ENCODE measurements around the gene CDK11B. TPM values are rescaled to one million over a fixed set of nuclear protein-coding genes. Genes with fewer than 3 reads are reported as not detected.
A peak's percentile ranks its signal among the peaks of the same experiment; 100 is the strongest.

CDK11B gene
- total and polyA plus RNA-seq, 2 donors, result 6.5 to 44.5 TPM

GRCh38 chr1:1615256-1616044, 43.4 kb downstream of the CDK11B start, which contains the start of gene MIB2:
TSS of gene MIB2 (plus strand) at chr1:1615500. CDS start at chr1:1623453, 7,953 bp downstream.
- Histone ChIP-seq H3K4me1 (ENCODE audit: insufficient read depth) (no peaks in the 10 kb centered on the region), H3K4me3 (ENCODE audit: low read depth, low read length) (peak within 1 kb of the TSS; percentile 86), H3K36me3 (ENCODE audit: insufficient read depth) (no peaks in the 10 kb centered on the region), H3K27ac (ENCODE audit: low read depth) (peak within 1 kb of the TSS; percentile 100)
- peak; percentile 86 for DNase-seq (ENCODE audit: extremely low spot score)
- WGBS, result 1% methylated on average over 107 of the region's 107 CpGs

- H3K27ac ChIP-seq (ENCODE audit: low read depth), result no peak overlapping the region
- no peaks in the 10 kb centered on the region for H3K4me1 ChIP-seq (ENCODE audit: insufficient read depth)
- no peaks in the 10 kb centered on the region for H3K36me3 ChIP-seq (ENCODE audit: insufficient read depth)
- H3K4me3 ChIP-seq (ENCODE audit: low read depth, low read length), result peak overlapping the region; percentile 86
- 0% methylated on average over 23 of the region's 23 CpGs for WGBS
- DNase-seq (ENCODE audit: extremely low spot score), result no peak
Measured at GRCh38 chr1:1614954-1615255, 43.9 kb downstream of the CDK11B start.

DNA sequence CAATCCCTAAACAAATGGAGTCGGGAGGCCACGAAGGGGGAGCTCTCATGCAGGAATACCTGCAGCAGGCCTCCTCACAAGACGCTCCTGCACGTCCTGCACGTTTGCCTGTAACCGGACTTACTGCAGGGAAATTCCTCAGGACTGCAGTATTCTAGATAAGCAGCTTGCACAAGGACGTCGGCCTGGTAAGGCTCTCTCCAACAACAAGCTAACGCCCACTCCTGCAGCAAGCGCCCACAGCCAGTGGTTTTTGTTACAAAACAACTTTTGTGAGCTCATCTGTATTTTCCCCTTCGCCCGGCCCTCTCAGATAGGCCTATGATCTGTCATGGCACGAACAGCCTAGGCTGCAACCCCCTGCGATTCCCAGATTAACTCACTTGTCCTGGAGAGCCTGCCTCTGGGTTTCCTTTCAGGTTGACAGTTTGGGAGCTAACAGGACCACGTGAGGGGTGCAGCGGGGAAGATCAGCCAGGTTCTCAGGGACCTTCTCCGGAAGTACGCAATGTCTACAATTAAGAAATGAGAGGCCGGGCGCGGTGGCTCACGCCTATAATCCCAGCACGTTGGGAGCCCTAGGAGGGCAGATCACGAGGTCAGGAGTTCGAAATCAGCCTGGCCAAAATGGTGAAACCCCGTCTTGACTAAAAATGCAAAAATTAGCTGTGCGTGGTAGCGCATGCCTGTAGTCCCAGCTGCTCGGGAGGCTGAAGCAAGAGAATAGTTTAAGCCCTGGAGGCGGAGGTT, 44.4 kb downstream of the CDK11B start:
- Histone ChIP-seq H3K4me1 (ENCODE audit: insufficient read depth) (no peaks in the 10 kb centered on the region), H3K4me3 (ENCODE audit: low read depth, low read length) (peak overlapping the region; percentile 86), H3K36me3 (ENCODE audit: insufficient read depth) (no peaks in the 10 kb centered on the region), H3K27ac (ENCODE audit: low read depth) (no peak overlapping the region)
- WGBS, result 19% methylated on average over 30 of the region's 30 CpGs
- DNase-seq (ENCODE audit: extremely low spot score), result no peak

DNA sequence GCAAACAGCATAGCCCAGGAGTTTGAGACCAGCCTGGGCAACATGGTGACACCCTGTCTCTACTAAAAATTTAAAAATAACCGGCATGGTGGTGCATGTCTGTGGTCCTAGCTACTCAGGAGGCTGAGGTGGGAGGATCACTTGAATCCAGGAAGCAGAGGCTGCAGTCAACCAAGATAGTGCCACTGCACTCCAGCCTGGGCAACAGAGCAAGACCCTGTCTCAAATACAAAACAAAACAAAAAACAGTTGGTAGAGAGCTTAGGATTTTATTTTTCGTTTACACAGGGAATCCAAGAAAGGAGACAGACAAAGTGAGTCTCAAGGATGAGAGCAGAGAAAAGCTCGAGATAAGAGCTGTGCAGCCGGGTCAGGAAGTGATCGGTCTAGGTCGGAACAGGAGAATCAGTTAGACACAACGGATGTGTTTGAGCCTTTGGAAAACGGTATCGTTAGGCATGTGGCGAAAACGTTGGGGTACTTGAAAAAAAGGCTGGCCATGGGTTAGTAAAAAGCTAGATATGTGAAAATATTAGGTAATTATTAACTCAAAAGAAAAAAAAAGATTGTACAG, 45.2 kb downstream of the CDK11B start:
- Histone ChIP-seq H3K27ac (ENCODE audit: low read depth) (no peak overlapping the region), H3K4me1 (ENCODE audit: insufficient read depth) (no peaks in the 10 kb centered on the region), H3K4me3 (ENCODE audit: low read depth, low read length) (no peak overlapping the region), H3K36me3 (ENCODE audit: insufficient read depth) (no peaks in the 10 kb centered on the region)
- WGBS, result 79% methylated on average over 11 of the region's 11 CpGs
- no peak for DNase-seq (ENCODE audit: extremely low spot score)

GRCh38 chr1:1612104-1612400, 46.8 kb downstream of the CDK11B start:
- WGBS, result 83% methylated on average over 3 of the region's 3 CpGs
- no peak for DNase-seq (ENCODE audit: extremely low spot score)
- no peak overlapping the region for H3K27ac ChIP-seq (ENCODE audit: low read depth)
- no peaks in the 10 kb centered on the region for H3K4me1 ChIP-seq (ENCODE audit: insufficient read depth)
- H3K4me3 ChIP-seq (ENCODE audit: low read depth, low read length), result no peak overlapping the region
- no peaks in the 10 kb centered on the region for H3K36me3 ChIP-seq (ENCODE audit: insufficient read depth)

DNA sequence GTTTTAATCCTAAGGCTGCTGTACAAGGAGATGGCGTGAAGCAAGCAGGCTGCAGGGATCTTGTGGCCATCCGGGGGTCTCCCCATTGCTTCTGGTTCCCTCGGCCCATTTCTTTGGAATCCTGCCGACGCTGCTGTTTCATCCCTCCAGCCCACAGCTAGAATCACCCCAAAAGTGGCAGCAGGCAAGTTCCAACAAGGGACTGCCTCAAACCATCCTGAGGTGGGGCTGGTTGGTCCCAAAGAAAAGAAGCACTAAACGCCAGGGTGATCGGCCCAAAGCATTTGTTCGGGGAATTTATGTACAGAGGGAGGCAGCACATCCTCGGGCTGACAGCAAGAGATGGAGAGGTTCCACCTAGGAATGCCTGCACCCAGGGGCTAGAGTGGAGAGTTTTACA, 48.0 kb downstream of the CDK11B start:
- no peak for DNase-seq (ENCODE audit: extremely low spot score)
- H3K36me3 ChIP-seq (ENCODE audit: insufficient read depth), result no peaks in the 10 kb centered on the region
- no peak overlapping the region for H3K27ac ChIP-seq (ENCODE audit: low read depth)
- WGBS, result 64% methylated on average over 9 of the region's 9 CpGs
- H3K4me1 ChIP-seq (ENCODE audit: insufficient read depth), result no peaks in the 10 kb centered on the region
- no peak overlapping the region for H3K4me3 ChIP-seq (ENCODE audit: low read depth, low read length)

DNA sequence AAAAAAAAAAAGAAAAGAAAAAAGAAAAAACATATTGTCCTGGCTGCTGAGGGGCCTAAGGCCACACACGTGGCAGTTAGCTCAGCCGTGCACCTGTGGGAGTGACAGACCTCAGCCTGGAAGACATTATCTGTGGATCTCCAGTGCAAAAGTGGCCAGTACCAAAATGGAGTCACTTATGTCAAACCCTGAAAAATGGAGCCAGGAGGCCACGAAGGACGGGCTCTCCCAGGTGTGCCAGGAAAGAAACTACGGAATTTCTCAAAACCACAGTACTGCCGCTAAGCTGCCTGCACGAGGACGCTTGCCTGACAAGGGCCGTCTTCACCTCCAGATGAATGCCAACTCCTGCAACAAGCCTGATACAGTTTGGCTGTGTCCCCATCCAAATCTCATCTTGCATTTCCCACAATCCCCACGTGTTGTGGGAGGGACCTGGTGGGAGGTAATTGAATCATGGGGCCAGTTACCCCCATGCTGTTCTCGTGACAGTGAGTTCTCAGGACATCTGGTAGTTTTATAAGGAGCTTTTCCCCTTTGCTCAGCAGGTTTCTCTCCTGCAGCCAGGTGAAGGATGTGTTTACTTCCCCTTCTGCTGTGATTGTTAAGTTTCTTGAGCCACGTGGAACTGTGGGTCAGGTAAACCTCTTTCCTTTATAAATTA, 48.9 kb downstream of the CDK11B start:
- WGBS, result 77% methylated on average over 12 of the region's 12 CpGs
- no peak for DNase-seq (ENCODE audit: extremely low spot score)
- no peak overlapping the region for H3K4me3 ChIP-seq (ENCODE audit: low read depth, low read length)
- H3K27ac ChIP-seq (ENCODE audit: low read depth), result no peak overlapping the region
- no peaks in the 10 kb centered on the region for H3K36me3 ChIP-seq (ENCODE audit: insufficient read depth)
- H3K4me1 ChIP-seq (ENCODE audit: insufficient read depth), result no peaks in the 10 kb centered on the region

GRCh38 chr1:1606232-1606631, 52.6 kb downstream of the CDK11B start:
- Histone ChIP-seq H3K4me3 (ENCODE audit: low read depth, low read length) (no peak overlapping the region), H3K36me3 (ENCODE audit: insufficient read depth) (no peaks in the 10 kb centered on the region), H3K27ac (ENCODE audit: low read depth) (no peak overlapping the region), H3K4me1 (ENCODE audit: insufficient read depth) (no peaks in the 10 kb centered on the region)
- WGBS, result 82% methylated on average over 13 of the region's 13 CpGs
- DNase-seq (ENCODE audit: extremely low spot score), result no peak

DNA sequence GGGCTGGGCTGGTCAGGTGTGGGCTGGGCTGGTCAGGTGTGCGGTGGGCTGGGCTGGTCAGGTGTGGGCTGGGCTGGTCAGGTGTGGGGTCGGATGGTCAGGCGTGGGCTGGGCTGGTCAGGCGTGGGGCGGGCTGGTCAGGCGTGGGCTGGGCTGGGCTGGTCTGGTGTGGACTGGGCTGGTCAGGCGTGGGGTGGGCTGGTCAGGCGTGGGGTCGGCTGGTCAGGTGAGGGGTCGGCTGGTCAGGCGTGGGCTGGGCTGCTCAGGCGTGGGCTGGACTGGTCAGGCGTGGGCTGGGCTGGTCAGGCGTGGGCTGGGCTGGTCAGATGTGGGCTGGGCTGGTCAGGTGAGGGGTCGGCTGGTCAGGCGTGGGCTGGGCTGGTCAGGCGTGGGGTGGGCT, 53.1 kb downstream of the CDK11B start:
- no peak overlapping the region for H3K27ac ChIP-seq (ENCODE audit: low read depth)
- DNase-seq (ENCODE audit: extremely low spot score), result no peak
- WGBS, result 94% methylated on average over 17 of the region's 17 CpGs
- no peak overlapping the region for H3K4me3 ChIP-seq (ENCODE audit: low read depth, low read length)
- H3K4me1 ChIP-seq (ENCODE audit: insufficient read depth), result no peaks in the 10 kb centered on the region
- H3K36me3 ChIP-seq (ENCODE audit: insufficient read depth), result no peaks in the 10 kb centered on the region

GRCh38 chr1:1605034-1605591, 53.7 kb downstream of the CDK11B start:
- H3K4me3 ChIP-seq (ENCODE audit: low read depth, low read length), result no peak overlapping the region
- H3K4me1 ChIP-seq (ENCODE audit: insufficient read depth), result no peaks in the 10 kb centered on the region
- DNase-seq (ENCODE audit: extremely low spot score), result no peak
- H3K27ac ChIP-seq (ENCODE audit: low read depth), result no peak overlapping the region
- H3K36me3 ChIP-seq (ENCODE audit: insufficient read depth), result no peaks in the 10 kb centered on the region
- WGBS, result 73% methylated on average over 14 of the region's 14 CpGs

DNA sequence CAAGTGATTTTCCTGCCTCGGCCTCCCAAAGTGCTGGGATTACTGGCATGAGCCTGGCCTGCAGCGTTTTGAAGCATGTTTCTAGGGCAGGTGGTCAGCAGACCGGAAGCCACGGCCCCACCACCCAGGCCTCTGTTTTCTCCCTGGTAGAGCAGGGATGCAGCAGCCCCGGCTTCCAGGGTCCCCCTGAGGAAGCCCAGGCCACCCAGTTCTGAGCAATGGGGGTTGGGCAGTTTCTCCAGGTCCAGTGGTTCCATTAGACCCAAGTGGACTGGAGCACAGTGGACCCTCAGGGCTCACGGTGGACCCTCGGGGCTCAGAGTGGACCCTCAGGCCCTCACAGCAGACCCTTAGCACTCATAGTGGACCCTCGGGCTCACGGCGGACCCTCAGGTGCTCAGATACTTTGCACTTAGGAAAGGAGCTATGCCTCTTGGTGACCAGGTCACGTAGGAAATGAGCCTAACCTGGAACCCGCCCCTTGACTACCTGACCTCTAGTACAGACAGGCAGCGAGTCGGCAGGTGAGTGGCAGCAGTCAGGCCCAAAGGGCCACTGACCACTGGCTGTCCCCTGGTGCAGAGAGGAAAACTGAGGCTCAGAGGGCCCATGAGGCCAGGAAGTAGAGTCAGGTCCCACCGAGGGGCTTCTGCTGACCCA, 54.3 kb downstream of the CDK11B start:
- no peak overlapping the region for H3K4me3 ChIP-seq (ENCODE audit: low read depth, low read length)
- H3K27ac ChIP-seq (ENCODE audit: low read depth), result no peak overlapping the region
- no peak for DNase-seq (ENCODE audit: extremely low spot score)
- 76% methylated on average over 15 of the region's 15 CpGs for WGBS
- no peaks in the 10 kb centered on the region for H3K36me3 ChIP-seq (ENCODE audit: insufficient read depth)
- H3K4me1 ChIP-seq (ENCODE audit: insufficient read depth), result no peaks in the 10 kb centered on the region

DNA sequence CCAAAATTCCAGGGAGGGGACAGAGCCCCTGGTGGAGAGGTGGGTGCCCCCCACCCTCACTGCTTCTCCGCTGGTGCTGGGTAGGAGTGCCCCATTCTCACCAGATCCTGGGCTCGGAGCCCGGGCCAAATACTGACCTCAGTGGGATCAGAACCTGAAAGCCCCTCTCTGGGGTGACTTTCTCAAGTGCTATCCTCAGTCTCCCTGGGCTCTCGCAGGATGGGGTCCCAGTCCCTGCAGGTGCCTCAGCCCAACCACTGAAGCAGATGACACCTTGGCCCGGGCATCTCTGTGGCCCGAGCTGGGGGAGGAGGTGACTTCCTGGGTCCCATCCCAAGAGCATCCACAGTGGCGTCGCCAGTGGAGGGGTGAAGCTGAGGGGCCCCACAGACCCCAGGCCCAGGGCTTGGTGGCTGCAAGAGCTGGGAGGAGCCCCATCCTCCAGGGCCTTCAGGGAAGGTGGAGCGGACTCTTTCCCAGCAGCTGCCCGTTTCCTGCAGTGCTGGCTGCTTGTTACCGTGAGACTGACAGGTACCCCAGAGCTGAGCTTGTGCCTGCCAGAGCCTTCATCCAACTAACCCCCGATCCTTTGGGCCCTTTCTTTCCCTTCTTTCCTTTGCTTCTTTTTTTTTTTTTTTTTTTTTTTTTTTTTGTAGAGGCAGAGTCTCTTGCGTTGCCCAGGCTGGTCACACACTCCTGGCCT, 55.0 kb downstream of the CDK11B start:
- 67% methylated on average over 13 of the region's 13 CpGs for WGBS
- no peak for DNase-seq (ENCODE audit: extremely low spot score)
- Histone ChIP-seq H3K27ac (ENCODE audit: low read depth) (no peak overlapping the region), H3K4me3 (ENCODE audit: low read depth, low read length) (no peak overlapping the region), H3K4me1 (ENCODE audit: insufficient read depth) (no peaks in the 10 kb centered on the region), H3K36me3 (ENCODE audit: insufficient read depth) (no peaks in the 10 kb centered on the region)
